Measurements from ENCODE around the gene BPGM. TPM values are rescaled to one million over a fixed set of nuclear protein-coding genes. Genes with fewer than 3 reads are reported as not detected.

Gene BPGM
- total RNA-seq, 4 donors from 2014 or later = 11.1 to 14.0 (median 12.4) TPM

DNA sequence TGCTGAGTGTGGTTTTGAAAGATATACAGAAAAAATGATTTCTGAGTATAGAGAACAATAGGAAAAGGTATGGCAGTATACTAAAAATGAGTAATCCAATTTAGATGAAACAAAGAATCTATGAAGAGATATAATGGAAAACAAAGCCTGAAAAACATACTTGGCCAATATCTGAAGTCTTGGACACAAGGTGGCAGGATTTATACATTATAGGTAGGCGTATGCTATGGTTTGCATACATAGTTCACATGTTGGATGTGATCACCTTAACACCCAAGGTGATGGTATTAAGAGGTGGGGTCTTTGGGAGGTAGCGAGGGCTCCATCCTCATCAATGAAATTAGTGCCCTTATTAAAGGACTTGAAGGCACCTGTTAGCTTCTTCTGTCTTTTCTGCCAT, 34.5 kb upstream of the BPGM start:
- TF ChIP-seq, protein P1, sequence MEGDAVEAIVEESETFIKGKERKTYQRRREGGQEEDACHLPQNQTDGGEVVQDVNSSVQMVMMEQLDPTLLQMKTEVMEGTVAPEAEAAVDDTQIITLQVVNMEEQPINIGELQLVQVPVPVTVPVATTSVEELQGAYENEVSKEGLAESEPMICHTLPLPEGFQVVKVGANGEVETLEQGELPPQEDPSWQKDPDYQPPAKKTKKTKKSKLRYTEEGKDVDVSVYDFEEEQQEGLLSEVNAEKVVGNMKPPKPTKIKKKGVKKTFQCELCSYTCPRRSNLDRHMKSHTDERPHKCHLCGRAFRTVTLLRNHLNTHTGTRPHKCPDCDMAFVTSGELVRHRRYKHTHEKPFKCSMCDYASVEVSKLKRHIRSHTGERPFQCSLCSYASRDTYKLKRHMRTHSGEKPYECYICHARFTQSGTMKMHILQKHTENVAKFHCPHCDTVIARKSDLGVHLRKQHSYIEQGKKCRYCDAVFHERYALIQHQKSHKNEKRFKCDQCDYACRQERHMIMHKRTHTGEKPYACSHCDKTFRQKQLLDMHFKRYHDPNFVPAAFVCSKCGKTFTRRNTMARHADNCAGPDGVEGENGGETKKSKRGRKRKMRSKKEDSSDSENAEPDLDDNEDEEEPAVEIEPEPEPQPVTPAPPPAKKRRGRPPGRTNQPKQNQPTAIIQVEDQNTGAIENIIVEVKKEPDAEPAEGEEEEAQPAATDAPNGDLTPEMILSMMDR (IDR thresholded peaks at IDR 0.05; ENCODE audit: low read depth) = no peak

- TF ChIP-seq, protein P1 (IDR thresholded peaks at IDR 0.05; ENCODE audit: low read depth) = no peak
These were observed 32.9 kb upstream of the BPGM start for GRCh38 chr7:134613623-134614347.

DNA sequence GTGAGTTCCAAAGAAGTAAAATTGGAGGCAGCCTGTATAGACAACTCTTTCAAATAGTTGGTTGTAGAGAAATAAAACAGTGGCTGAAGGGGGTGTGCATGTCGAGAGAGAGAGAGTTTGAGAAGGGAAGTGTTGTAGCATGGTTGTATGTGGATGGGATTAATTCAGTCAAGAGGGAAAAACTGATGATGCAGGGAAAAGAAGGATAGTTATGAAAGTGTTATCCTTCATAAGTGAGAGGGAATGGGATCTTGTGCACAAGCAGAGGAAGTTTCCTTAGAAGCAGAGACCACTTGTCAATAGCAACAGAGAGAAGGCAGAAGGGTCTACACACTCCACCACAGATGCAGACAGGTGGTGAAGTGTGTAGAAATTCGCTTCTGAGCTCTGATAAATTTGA, 30.0 kb upstream of the BPGM start:
- TF ChIP-seq, protein P1 (IDR thresholded peaks at IDR 0.05; ENCODE audit: low read depth) = no peak

GRCh38 chr7:134618756-134619530, 27.7 kb upstream of the BPGM start:
- TF ChIP-seq, protein P1 (IDR thresholded peaks at IDR 0.05; ENCODE audit: low read depth) = no peak

DNA sequence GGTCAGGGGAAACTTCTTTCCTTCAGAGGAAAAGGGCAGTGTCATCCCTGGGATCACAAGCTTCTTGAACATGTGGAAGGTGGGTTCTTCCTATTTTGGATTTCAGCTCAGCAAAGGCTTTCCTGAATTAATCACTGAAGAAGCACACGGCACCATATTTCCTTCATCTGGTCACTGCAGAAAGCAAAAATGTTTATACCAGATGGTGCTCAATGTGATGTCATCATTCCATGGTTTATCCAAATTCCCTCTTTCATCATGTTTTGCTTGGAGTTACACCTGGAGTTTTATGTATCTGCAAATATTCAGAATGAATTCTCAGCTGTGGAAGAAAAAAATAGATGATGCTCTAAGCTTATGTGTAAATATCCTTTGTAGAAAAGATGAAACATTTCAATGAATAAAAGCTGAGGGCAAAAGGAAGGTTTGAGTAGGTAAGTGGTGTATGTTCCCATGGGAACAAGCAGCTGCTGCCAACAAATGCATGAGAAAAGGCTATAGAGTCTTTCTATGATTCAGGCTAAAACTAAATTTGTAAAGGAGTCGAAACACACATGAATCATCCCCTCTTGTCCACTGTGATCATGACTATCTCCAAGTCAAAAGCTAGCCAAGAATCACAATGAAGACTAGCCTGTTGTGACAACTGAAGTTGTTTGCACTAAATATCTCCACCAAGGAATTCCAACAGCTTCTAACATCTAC, 26.9 kb upstream of the BPGM start:
- TF ChIP-seq, protein P1 (IDR thresholded peaks at IDR 0.05; ENCODE audit: low read depth) = no peak

DNA sequence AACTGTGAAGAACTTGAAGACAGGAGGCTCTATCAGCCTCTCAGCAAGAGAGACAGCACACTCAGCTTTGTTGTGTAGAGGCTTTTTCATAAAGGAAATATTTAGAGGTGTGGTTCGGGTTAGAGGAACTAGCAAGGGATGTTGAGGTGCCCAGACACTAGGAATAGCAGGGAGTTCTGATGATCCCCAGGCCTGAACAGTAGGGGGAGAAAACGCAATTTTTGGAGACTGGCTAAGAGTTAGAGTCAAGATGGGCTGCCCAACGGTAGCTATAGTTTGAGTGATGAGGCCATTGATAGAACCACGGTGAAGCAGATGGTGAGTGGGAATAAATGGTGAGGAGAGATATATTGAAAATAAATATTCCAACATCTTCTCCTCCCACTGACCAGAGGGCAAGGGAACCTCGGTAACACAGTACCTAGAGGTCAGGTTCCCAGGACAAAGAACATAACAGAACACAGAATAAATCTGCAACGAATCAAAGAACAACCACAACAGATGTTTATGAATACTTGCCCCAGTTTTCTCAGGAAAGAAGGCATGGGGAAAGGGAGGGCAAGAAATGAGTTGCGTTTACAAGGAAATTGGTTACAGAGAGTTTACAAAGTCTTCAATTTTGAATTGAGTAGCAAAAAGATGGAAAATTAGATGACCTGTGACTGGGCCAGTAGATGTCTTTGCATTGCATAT, 24.2 kb upstream of the BPGM start:
- TF ChIP-seq, protein P1 (IDR thresholded peaks at IDR 0.05; ENCODE audit: low read depth) = no peak

All from subcutaneous adipose tissue (tissue), 4 donors.